Endodermal cell (in vitro differentiated cells): ENCODE measurements around the gene OPRM1. TPM values are rescaled to one million over a fixed set of nuclear protein-coding genes. Genes with fewer than 3 reads are reported as not detected.

Experiments
- DNase-seq: peaks from one replicate; pipeline ENCODE4 v3.0.0-alpha.2; 2017
- H3K27ac ChIP-seq: 2 replicates; pipeline ENCODE4 v1.5.1; 2013; ENCODE audit warnings: mild to moderate bottlenecking, low read depth, low read length, moderate library complexity
- H3K27me3 ChIP-seq: 2 replicates; pipeline ENCODE4 v1.6.1; 2013; ENCODE audit warnings: mild to moderate bottlenecking, low read length, moderate library complexity; ENCODE audit not compliant: insufficient read depth, control insufficient read depth, poor library complexity, severe bottlenecking
- H3K36me3 ChIP-seq: 2 replicates; pipeline ENCODE4 v1.7.0; 2013; ENCODE audit warnings: mild to moderate bottlenecking, low read length, moderate library complexity; ENCODE audit not compliant: control insufficient read depth, insufficient read depth
- H3K4me1 ChIP-seq: one replicate; pipeline ENCODE4 v1.7.0; 2013; ENCODE audit warnings: low read length; ENCODE audit not compliant: control insufficient read depth, insufficient read depth
- H3K4me3 ChIP-seq: 2 replicates; pipeline ENCODE4 v1.5.1; 2013; ENCODE audit warnings: mild to moderate bottlenecking, low read length, moderate library complexity
- H3K9ac ChIP-seq: 2 replicates; pipeline ENCODE4 v1.6.1; 2013; ENCODE audit warnings: mild to moderate bottlenecking, low read length, moderate library complexity; ENCODE audit not compliant: poor library complexity, severe bottlenecking; ENCODE audit errors: extremely low read depth
- H3K9me3 ChIP-seq: 2 replicates; pipeline ENCODE4 v1.6.1; 2013; ENCODE audit warnings: mild to moderate bottlenecking, low read length, moderate library complexity; ENCODE audit not compliant: control insufficient read depth
- H3K27ac Mint-ChIP-seq: 2 replicates; pipeline ENCODE4 v1.8.0; 2020; ENCODE audit warnings: mixed read lengths
- H3K27me3 Mint-ChIP-seq: 2 replicates; pipeline ENCODE4 v1.8.0; 2021; ENCODE audit warnings: mild to moderate bottlenecking, mixed read lengths; ENCODE audit not compliant: insufficient read depth
- H3K36me3 Mint-ChIP-seq: 2 replicates; pipeline ENCODE4 v1.8.0; 2020; ENCODE audit warnings: low read depth, mixed read lengths
- H3K4me1 Mint-ChIP-seq: 2 replicates; pipeline ENCODE4 v1.8.0; 2020; ENCODE audit warnings: mixed read lengths
- H3K4me3 Mint-ChIP-seq: 2 replicates; pipeline ENCODE4 v1.8.0; 2020; ENCODE audit warnings: mild to moderate bottlenecking, moderate library complexity, mixed read lengths
- H3K9me3 Mint-ChIP-seq: 2 replicates; pipeline ENCODE4 v1.8.0; 2020; ENCODE audit warnings: mild to moderate bottlenecking, mixed read lengths
- WGBS, 2 experiments: methylation state at CpG; one replicate each; pipeline versions ENCODE4 v1.1.5 to v1.1.7; 2013; ENCODE audit warnings: missing lambda C conversion rate in 2 of 2, mixed read lengths in 1 of 2; ENCODE audit not compliant: insufficient coverage in 1 of 2, insufficient read length in 1 of 2; 5-methylcytosine and 5-hydroxymethylcytosine counted together
- total RNA-seq, 2 donors: library from RNA; stranded (reverse); fragmentation: NEBNext Ultra II Directional in 1 of 2; extraction: Animal tissue kit (Norgen Biotek cat#: 25700) in 1 of 2; gene quantifications; 2 replicates in 1 of 2; 3 replicates in 1 of 2; pipeline ENCODE4 v1.2.1, GENCODE V29; 2021
- TF ChIP-seq, protein P1 (sequence below): fragments of 200-600 bp; sonication (generic); conservative IDR thresholded peaks from 2 replicates; pipeline ENCODE4 v1.5.0; 2021; ENCODE audit warnings: antibody characterized with exemption, mild to moderate bottlenecking

OPRM1 gene
- total RNA-seq, 2 donors from 2014 or later, result not detected

GRCh38 chr6:154117485-154117884, 78.4 kb downstream of the OPRM1 start:
- Histone ChIP-seq H3K27me3 (no peaks in the 10 kb centered on the region), H3K27ac (no peak overlapping the region), H3K4me1 (no peaks in the 10 kb centered on the region), H3K36me3 (no peaks in the 10 kb centered on the region), H3K9ac (no peak overlapping the region), H3K9me3 (no peaks in the 10 kb centered on the region), H3K4me3 (no peak overlapping the region)
- no peak for DNase-seq
- TF ChIP-seq, protein P1, sequence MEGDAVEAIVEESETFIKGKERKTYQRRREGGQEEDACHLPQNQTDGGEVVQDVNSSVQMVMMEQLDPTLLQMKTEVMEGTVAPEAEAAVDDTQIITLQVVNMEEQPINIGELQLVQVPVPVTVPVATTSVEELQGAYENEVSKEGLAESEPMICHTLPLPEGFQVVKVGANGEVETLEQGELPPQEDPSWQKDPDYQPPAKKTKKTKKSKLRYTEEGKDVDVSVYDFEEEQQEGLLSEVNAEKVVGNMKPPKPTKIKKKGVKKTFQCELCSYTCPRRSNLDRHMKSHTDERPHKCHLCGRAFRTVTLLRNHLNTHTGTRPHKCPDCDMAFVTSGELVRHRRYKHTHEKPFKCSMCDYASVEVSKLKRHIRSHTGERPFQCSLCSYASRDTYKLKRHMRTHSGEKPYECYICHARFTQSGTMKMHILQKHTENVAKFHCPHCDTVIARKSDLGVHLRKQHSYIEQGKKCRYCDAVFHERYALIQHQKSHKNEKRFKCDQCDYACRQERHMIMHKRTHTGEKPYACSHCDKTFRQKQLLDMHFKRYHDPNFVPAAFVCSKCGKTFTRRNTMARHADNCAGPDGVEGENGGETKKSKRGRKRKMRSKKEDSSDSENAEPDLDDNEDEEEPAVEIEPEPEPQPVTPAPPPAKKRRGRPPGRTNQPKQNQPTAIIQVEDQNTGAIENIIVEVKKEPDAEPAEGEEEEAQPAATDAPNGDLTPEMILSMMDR, result no peak
- H3K27ac Mint-ChIP-seq, result no peak overlapping the region
- H3K9me3 Mint-ChIP-seq, result peaks cover 2% of the 10 kb centered on the region
- H3K27me3 Mint-ChIP-seq, result no peaks in the 10 kb centered on the region
- H3K4me1 Mint-ChIP-seq, result no peaks in the 10 kb centered on the region
- no peaks in the 10 kb centered on the region for H3K36me3 Mint-ChIP-seq
- WGBS, 2 experiments, result 79 to 90% methylated on average over 2 to 4 of the region's 4 CpGs
- H3K4me3 Mint-ChIP-seq, result no peak overlapping the region

DNA sequence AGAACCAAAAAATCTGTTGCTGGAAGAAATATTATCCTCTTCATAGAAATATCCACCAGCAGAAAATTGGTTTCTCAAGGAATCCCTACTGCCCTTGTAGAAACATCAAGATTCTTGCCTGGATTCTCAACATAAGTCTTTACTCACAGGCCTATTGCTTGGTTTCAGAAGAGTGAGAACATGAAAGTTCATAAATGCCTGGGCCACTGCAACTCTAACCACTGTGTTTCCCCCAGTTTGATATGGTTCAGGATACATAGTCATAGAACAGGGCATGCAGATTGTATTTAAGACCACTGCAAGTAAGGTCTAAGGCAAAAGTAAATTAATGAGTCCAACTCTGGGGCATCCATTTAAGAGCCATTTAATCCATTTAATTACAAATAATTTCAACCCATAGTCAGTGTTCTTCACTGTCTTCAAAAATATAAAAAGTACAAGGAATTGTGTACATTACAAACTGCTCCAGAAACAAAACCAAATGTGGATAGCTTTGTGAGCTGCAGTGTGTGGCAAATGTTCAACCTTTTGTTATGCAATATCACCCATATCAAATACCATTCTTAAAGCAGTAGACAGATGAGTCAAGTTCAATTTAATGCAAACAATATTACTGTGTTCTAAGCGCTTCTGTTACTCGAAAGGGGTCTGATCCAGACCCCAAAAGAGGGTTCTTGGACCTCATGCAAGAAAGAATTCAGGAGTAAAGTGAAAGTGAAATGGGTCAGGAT, 83.3 kb downstream of the OPRM1 start:
- DNase-seq, result no peak
- TF ChIP-seq, protein P1, result no peak
- Mint-ChIP-seq H3K4me1 (peaks cover 3% of the 10 kb centered on the region), H3K9me3 (peaks cover 6% of the 10 kb centered on the region), H3K4me3 (no peak overlapping the region), H3K36me3 (no peaks in the 10 kb centered on the region), H3K27ac (no peak overlapping the region), H3K27me3 (no peaks in the 10 kb centered on the region)
- H3K36me3 ChIP-seq, result no peaks in the 10 kb centered on the region
- no peaks in the 10 kb centered on the region for H3K27me3 ChIP-seq
- 90 to 94% methylated on average over 2 of the region's 2 CpGs for WGBS, 2 experiments
- H3K4me1 ChIP-seq, result no peaks in the 10 kb centered on the region
- no peaks in the 10 kb centered on the region for H3K9me3 ChIP-seq
- H3K9ac ChIP-seq, result no peak overlapping the region
- no peak overlapping the region for H3K4me3 ChIP-seq
- peak overlapping the region; percentile 48 for H3K27ac ChIP-seq

GRCh38 chr6:154123155-154123956, 84.3 kb downstream of the OPRM1 start:
- Mint-ChIP-seq H3K4me3 (no peak overlapping the region), H3K9me3 (peaks cover 6% of the 10 kb centered on the region), H3K36me3 (no peaks in the 10 kb centered on the region), H3K27ac (no peak overlapping the region), H3K4me1 (peaks cover 11% of the 10 kb centered on the region), H3K27me3 (no peaks in the 10 kb centered on the region)
- no peaks in the 10 kb centered on the region for H3K9me3 ChIP-seq
- H3K27ac ChIP-seq, result peak overlapping the region; percentile 48
- no peaks in the 10 kb centered on the region for H3K36me3 ChIP-seq
- DNase-seq, result no peak
- TF ChIP-seq, protein P1, result no peak
- 82 to 91% methylated on average over 2 to 8 of the region's 8 CpGs for WGBS, 2 experiments
- no peaks in the 10 kb centered on the region for H3K27me3 ChIP-seq
- no peak overlapping the region for H3K9ac ChIP-seq
- no peak overlapping the region for H3K4me3 ChIP-seq
- peaks cover 2% of the 10 kb centered on the region for H3K4me1 ChIP-seq
